Measurements from ENCODE around the gene CSMD2.

DNA sequence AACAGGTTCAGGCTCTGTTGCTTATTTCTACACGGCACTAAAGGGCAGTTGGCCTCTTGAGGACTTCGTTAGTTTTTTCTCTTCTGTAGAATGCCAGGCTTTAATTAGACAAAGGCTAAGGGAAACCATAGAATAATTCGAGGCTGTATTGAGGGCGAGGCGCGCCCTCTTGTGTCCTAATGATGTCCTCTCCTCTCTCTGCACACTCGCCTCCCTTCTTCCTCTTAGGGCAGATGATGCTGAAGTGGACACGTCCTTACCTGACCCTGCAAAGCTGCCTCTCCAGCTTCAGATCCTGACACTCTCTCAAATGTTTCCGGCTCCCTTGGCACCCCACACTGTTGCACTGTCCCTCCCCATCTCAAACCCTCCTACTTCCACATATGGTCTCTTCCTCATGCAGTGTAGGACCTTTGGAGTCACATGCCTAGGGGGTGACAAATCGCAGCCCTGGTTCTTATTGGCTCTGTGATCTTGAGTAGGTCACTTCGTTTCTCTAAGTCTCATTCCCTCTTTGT is 694.5 kb downstream of the CSMD2 start:
- peak; percentile 60 to 83 (median 75) for TF ChIP-seq CTCF (IDR thresholded peaks at IDR 0.05 in 4 of 5, conservative IDR thresholded peaks at IDR 0.05 in 1 of 5)
- TF ChIP-seq POLR2A (IDR thresholded peaks at IDR 0.05): no peak

Data from gastrocnemius medialis (tissue), 4 donors.